Sciatic nerve (tissue), 2 donors: ENCODE measurements around the gene PRKCZ. TPM values are rescaled to one million over a fixed set of nuclear protein-coding genes. Genes with fewer than 3 reads are reported as not detected.
A peak's percentile ranks its signal among the peaks of the same experiment; 100 is the strongest.

Experiments
- ATAC-seq: fragments of 200-7000 bp; cut with Tn5 transposase; one replicate; pipeline ENCODE4 v1.9.1; 2020; ENCODE audit warnings: mild to moderate bottlenecking, moderate library complexity
- DNase-seq: peaks from one replicate; pipeline ENCODE4 v3.0.0-alpha.2; 2020; ENCODE audit warnings: low spot score
- intact Hi-C: fragments of 100-400 bp; cut with DNase I; formaldehyde crosslinking; loops from one replicate; pipeline ENCODE4 v1.14.2; 2022
- total RNA-seq: library from RNA; stranded (reverse); fragmentation: NEBNext Ultra II Directional; extraction: Animal tissue kit (Norgen Biotek cat#: 25700); gene quantifications from one replicate; pipeline ENCODE4 v1.2.1, GENCODE V29; 2021
- donor health status: DM: no; HTN: no; CAD: no.
- donor health status: DM: no; HTN: no; CAD: no.

The PRKCZ gene
- total RNA-seq, 1 donor from 2014 or later = 3.5 TPM

GRCh38 chr1:2202843-2203601, 152.8 kb downstream of the PRKCZ start:
- DNase-seq (peak; percentile 68), ATAC-seq (no peak)
- intact Hi-C loops = no loop called here

GRCh38 chr1:2203671-2204414, 153.6 kb downstream of the PRKCZ start:
- intact Hi-C loops = no loop called here
- ATAC-seq (no peak), DNase-seq (peak; percentile 76)

GRCh38 chr1:2204415-2205190, 154.4 kb downstream of the PRKCZ start:
- peak; percentile 61 for ATAC-seq
- DNase-seq = peak; percentile 93
- intact Hi-C loops = no loop called here

DNA sequence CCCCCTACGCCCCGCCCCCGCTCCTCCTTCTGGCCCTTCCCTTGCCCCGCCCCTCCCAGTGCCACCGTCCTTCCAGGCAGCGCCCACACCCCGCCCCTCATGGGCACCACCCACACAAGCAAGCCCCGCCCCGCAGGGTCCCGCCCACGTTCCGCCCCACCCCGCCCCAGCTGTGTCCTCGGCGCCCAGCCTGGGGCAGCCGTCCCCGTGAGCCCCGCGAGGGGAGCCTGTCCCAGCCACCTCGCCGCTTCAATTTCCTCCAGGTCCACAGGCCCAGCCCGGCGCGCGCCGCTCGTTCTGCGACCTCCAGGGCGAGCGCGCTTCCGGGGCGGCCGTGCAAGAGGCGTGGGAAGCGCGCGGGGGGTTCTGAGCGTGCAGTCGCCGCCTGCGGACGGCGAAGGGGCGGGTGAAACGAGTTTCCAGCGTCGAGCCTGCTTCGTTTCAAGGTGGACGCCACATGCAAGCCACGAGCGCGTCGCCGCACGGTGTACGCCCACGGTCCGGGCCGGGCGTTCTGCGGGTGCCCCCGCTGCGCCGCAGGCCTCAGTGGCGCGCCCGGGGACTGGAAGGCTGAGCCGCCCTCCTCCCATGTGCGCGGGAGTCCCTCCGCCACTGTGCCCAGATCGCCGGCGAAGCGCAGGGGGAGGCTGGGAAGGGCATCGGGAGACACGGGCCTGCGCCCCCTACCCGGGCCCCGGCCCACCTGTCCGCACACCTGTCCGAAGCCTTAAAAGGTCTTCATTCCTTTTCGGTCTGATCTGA, 155.2 kb downstream of the PRKCZ start:
- peak; percentile 98 for DNase-seq
- intact Hi-C loops = no loop called here
- ATAC-seq = peak; percentile 66

GRCh38 chr1:2206813-2207487, 156.7 kb downstream of the PRKCZ start:
- ATAC-seq (no peak), DNase-seq (peak; percentile 73)
- intact Hi-C loops = no loop called here

DNA sequence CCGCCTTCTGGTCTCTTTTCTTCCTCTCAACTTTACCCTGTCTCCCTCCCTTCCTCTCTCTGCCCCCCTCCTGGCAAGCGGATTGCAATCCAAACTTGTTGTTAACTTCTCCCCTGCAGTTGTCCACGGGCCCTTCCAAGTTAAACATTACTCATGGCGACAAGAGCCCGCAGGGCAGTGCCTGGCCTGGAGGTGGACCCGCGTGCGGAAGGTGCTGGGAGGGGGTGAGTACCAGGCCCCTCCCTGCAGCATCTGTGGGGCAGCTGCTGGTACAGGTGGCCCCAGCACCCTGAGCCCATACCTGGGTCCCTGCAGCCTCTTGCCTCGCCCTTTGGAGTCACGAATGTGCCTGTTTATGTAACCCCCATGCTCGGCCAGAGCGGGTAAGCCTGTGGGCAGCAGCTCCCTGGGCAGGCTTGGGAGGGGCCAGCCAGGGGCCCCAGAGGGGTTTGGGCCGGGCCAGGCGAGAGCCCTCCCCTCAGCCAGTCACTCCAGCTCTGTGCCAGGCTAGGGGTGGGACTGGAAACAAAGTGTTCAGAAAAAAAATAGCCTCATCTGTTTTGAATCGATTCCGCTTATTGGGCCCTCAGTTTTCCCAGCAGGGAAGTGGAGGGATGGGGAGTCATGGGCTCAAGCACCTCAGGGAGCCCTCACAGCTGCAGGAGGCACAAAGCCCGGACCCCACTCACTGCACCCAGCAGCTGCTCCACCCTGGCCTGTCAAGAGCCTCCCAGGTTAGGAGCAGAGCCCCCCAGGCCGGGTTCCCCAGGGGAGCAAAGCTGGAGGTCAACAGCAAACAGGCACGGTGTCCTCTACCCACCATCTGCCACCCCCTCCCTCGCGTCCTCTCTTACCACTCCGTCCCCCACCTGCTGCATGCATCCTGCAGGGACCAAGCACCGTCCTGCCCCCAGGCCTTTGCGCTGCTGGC, 158.4 kb downstream of the PRKCZ start:
- DNase-seq (peak; percentile 79), ATAC-seq (peak; percentile 14)
- intact Hi-C loops = no loop called here

DNA sequence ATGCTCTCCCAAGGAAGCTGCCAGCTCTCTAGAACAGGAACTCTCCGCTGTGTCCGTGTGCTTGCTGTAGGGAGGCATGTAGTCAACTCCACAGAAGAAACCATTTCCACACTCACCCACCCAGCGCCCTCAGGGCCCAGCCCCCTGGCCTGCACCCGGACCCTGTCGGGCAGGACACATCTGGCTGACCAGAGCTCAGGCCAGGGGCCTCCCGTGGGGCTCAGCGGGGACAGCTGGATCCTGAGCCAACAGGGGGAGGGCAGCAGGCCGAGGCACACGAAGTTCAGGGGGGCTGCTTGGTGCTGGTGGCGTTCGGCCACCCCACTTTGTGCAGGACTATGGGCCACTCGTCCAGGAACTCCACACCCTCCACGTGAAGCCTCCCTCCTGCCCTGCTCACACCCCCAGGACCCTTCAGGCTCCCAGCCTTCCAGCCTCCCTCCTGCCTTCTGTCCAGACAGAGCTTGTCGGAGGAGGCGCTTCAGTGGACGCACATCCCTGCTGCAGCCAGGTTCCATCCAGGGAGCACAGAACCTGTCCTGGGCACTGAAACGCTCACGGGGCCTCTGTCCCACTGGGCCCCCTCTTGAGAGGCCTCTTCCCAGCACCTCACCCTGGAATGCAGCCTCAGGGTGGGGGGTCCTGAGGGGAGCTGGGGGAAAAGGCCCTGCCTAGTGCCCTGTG, 159.3 kb downstream of the PRKCZ start:
- DNase-seq (peak; percentile 68), ATAC-seq (no peak)
- intact Hi-C loops = no loop called here

- DNase-seq (no peak), ATAC-seq (no peak)
- intact Hi-C loops = no loop called here
These were observed 160.0 kb downstream of the PRKCZ start for GRCh38 chr1:2210084-2210653.

DNA sequence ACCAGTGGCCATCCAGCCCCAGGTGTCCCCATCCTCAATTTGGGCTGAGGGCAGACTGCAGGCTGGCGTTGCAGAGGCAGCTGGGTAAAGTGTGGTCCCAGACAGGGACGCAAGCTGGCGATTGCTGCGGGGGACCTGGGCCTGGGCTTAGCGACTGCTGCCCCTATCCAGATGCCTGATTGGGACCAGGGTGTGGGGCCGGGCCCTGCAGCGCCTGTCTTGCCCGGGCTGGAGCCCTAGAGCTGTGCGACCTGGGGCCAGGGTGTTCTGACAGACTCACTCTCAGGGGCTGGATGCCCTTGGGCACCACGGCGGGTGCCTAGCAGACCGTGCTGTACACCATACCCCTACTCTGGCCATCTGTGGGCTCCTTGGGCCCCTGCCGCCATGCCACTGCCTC, 160.6 kb downstream of the PRKCZ start:
- intact Hi-C loops = no loop called here
- DNase-seq (peak; percentile 63), ATAC-seq (no peak)

- ATAC-seq (no peak), DNase-seq (no peak)
- intact Hi-C loops = no loop called here
These were observed 162.0 kb downstream of the PRKCZ start for GRCh38 chr1:2212274-2212531.

- ATAC-seq (peak; percentile 57), DNase-seq (peak; percentile 95)
- intact Hi-C loops = no loop called here
These were observed 162.6 kb downstream of the PRKCZ start for GRCh38 chr1:2212532-2213491.

DNA sequence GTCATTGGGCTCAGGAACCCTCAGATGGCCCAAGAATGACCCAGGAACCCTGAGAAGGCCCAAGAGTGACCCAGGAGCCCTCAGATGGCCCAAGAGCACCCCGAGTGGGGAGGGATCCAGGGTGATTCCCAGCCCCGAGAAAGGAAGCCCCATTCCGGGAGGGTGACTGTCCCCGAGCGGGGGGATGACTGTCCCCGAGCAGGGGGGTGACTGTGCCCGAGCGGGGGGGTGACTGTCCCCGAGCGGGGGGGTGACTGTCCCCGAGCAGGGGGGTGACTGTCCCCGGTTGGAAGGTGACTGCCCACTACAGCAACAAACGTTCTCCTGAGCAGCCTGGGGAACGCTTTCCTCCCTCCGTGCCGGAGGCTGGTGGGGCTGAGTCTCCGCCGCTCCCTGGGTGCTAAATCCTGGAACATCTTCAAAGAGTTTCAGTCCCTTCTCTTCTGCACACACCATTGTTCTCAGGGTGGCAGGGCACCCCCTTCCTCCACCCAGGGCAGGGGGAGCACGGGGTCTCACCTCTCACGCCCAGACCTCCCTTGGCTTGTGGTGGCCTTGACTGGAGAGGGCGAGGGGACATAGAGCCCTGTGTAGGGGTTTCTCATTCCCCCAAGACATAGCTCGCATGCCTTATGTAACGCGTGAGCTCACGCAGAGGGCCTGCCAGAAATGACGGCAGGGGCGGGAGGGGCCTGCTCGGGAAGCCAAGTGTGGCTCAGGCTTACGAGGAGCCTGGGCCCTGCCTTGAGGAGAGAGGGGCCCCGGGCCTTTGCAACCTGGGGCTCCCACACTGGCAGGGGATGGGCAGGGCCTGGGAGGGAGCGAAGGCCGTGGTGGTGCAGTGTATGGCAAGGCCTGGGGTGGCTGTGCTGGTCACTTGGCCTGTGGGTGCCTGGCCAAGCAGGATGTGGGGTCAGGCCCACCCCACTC, 163.6 kb downstream of the PRKCZ start:
- DNase-seq = peak; percentile 93
- peak; percentile 87 for ATAC-seq
- intact Hi-C loops = no loop called here

- ATAC-seq (peak; percentile 35), DNase-seq (peak; percentile 78)
- intact Hi-C loops = no loop called here
These were observed 164.5 kb downstream of the PRKCZ start for GRCh38 chr1:2214541-2215241.

DNA sequence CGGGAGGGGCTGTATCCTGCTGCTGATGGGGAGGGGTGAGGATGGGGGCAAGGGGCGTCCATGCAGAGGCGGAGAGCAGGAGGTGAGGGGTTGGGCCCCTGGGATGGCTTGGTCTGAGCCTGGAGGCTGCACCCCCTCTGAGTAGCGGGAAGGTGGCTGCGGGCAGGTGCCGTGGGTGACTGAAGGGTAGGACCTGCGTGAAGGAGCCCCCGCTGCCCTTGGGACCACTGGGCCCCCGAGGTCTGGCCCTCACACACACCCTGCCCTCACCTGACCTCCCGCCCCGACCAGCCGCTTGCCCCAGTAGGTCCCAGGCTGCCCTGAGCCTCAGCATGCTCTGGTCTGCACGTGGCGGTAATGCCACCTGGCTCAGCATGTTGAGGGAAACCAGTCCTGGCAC, 165.1 kb downstream of the PRKCZ start:
- ATAC-seq (no peak), DNase-seq (no peak)
- intact Hi-C loops = no loop called here
